Epidermal melanocyte (primary cell): ENCODE results near the gene S100A6.
"Not testable (repeated sequence)": the region's sequence is repeated elsewhere in the genome, so short reads cannot be mapped to it uniquely, and the experiment has no call there.

Experiments
- DNase-seq: peaks from one replicate; pipeline ENCODE4 v3.0.0; 2011; ENCODE audit warnings: low spot score; ENCODE audit not compliant: insufficient read length

S100A6 gene

DNA sequence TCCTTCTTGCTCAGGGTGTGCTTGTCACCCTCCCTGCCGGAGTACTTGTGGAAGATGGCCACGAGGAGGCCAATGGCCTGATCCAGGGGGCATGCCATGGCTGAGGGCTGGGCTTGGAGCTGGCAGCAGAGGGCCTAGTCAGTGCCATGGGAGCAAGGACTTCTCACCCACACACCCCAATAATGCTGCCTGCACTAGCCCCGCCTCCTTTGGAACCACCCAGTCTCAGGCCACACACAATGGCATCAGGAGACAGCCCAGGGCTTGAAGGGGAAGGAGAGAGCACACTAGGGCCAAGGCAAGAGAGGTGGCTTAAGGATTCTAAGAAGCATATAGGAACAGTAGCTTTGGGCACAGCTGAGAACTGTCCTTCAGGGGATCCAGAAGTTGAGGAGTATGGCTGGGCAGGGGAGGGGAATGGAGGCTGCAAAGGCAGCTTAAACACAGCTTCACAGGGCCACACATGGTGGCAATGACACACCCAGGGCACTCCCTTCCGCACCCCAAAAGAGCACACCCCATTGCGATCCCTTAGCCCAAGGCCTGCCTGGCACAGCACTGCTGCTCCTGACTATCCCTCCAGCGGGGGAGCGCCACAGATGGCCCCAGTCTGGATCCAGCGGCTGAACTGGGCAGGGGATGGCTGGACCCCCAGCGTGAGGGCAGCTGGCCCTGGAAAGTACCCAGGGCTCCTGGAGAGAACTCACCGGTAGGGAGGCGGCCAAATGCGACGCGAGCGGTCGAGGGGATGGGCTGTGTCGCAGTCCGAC is at the start of gene S100A6:
Gene S100A6, minus strand, starts transcription at position 750 of the 770 bp plus-strand sequence. Its CDS starts 652 bp downstream, at position 98.
- peak; percentile 35 for DNase-seq

DNA sequence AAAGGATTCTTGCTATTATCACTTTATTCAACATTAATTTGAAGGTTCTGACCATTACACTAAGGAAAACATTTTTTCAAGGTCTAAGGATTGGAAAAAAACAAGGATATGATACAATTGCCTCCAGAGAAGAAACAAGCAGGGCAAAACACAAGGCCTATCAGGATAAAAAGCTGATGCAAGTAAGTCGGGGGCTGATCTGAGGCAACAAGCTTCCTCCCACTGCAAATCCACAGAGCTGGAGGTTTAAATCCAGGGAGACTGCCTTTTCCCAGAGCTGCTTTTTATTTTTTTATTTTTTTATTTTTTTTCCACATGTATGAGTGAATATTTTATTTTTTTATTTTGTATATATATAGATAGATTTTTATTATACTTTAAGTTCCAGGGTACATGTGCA is 49.2 kb upstream of the S100A6 start:
- no peak for DNase-seq

DNA sequence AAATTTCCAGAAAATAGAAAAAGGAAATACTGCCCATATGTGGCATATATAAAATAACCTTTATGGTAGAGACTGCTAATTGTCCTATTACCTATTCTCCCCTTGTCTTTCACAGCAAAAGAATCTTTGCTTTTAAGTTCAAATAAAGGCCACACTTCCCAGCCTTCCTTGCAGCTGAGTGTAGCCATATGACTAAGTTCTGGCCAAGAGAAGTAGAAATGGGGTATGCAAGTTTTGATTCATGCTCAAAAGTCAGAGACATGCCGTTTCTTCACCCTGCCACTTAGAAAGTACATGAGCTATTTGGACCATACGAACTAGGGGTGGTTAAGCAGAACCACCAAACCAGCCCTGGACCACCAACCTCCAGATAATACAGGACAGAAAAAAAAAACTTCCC is 48.2 kb upstream of the S100A6 start:
- DNase-seq, result no peak

DNA sequence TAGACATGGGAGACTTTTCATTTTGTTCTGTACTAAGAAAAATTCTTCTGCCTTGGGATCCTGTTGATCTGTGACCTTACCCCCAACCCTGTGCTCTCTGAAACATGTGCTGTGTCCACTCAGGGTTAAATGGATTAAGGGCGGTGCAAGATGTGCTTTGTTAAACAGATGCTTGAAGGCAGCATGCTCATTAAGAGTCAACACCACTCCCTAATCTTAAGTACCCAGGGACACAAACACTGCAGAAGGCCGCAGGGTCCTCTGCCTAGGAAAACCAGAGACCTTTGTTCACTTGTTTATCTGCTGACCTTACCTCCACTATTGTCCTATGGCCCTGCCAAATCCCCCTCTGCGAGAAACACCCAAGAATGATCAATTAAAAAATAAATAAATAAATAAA is 47.7 kb upstream of the S100A6 start:
- DNase-seq, result not testable (repeated sequence)

DNA sequence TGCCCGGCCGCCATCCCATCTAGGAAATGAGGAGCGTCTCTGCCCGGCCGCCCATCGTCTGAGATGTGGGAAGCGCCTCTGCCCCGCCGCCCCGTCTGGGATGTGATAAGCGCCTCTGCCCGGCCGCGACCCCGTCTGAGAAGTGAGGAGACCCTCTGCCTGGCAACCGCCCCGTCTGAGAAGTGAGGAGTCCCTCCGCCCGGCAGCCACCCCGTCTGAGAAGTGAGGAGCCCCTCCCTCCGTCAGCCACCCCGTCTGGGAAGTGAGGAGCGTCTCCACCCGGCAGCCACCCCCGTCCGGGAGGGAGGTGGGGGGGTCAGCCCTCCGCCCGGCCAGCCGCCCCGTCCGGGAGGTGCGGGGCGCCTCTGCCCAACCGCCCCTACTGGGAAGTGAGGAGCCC is 47.0 kb upstream of the S100A6 start:
- not testable (repeated sequence) for DNase-seq

DNA sequence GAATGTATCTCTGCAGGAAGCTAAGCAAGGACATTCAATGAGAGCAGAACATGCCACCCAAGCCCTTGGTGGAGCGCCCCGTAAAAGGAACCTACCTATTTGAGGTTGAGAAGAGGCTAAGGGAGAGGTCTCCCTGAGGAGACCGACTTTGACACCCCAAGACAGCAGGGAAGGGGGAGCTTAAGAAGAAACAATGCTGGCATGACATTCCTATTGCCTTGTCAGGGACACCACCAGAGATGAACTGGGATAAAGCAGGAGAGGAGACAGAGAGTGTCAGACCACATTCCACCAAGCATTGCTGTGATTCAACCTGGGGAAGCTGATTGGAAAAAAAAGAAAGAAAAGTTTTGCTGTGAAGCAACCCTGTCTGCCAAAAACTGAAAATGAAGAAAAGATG is 43.1 kb upstream of the S100A6 start:
- no peak for DNase-seq

DNA sequence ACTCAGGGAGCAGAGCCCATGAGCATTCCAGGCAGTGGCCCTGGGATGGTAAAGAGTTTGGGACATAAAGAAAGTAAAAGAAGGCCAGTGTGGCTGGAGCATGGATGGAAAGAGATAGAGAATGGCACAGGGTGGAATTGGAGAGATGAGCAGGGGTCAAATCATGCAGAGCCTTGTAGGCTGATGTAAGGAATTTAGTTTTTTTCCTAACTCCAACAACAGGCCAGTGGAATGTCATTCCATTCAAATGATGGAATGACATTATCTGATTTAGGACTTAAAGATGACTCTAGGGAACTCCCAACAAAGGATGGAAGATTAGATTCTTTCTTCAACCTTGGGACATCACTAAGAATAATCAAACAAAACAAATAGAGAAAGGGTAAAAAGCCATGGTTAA is 42.7 kb upstream of the S100A6 start:
- no peak for DNase-seq

DNA sequence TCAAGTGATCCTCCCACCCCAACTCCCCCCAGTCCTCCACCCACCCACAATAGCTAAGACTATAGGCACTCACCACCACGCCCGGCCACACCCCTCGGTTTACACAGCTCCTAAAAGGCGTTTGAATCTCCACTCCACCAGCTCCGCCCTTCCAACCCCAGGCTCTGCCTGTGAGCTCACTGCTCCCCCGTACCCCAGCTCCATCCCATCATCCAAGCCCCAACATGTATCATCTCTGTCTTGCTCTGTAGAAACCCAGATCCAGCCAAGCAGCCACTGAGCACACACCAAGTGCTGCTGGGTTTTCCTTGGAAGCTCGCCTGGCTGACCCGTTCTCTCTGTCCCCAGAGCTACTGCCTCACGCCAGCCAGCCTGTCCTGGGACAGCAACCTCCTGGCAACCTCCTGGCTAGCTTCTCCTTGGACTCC is 41.8 kb upstream of the S100A6 start:
- DNase-seq, result no peak

DNA sequence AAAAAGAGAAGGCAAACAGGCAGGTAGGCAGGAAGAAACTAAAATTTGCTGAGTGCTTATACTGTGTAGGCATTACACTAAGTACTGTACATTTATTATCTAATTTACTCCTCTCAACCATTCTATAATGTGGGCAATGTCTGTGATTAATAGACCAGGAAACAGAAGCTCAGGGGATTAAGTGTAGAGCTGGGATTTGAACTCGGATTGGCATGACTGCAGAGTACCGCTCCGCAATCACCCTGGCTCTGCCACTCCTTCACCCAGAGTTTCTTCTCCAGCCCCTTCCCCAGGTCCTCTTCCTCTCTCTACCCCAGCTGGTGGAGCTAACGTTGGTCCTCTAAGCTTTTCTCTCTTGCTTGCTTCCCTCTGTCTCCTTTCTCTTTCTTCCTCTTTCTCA is 41.3 kb upstream of the S100A6 start:
- no peak for DNase-seq

DNA sequence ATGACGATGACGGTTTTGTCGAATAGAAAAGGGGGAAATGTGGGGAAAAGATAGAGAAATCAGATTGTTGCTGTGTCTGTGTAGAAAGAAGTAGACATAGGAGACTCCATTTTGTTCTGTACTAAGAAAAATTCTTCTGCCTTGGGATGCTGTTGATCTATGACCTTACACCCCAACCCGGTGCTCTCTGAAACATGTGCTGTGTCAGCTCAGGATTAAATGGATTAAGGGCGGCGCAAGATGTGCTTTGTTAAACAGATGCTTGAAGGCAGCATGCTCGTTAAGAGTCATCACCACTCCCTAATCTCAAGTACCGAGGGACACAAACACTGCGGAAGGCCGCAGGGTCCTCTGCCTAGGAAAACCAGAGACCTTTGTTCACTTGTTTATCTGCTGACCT is 39.7 kb upstream of the S100A6 start:
- DNase-seq, result not testable (repeated sequence)

DNA sequence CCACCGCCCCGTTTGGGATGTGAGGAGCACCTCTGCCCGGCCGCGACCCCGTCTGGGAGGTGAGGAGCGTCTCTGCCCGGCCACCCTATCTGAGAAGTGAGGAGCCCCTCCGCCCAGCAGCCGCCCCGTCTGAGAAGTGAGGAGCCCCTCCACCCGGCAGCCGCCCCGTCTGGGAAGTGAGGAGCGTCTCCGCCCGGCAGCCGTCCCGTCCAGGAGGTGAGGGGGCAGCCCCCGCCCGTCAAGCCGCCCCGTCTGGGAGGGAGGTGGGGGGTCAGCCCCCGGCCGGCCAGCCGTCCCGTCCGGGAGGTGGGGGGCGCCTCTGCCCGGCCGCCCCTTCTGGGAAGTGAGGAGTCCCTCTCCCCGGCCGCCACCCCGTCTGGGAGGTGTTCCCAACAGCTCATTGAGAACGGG is 39.3 kb upstream of the S100A6 start:
- not testable (repeated sequence) for DNase-seq

DNA sequence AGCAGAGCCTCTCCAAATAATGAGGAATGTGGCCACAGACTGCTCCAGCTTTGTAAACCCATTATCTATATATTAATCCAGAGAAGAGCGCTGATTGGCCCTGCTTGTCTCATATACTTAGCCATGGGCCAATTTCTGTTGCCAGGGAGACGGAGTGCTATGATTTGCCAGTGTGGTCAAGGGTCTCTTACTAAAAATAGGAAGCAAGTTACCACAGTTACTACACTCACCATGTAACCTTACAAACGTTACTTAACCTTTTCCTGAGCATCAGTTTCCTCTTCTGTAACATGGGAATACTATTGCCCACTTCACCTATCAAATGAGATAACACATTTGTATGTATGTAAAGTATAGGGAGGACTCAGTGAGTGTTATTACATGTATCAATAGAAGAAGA is 37.6 kb upstream of the S100A6 start:
- no peak for DNase-seq

DNA sequence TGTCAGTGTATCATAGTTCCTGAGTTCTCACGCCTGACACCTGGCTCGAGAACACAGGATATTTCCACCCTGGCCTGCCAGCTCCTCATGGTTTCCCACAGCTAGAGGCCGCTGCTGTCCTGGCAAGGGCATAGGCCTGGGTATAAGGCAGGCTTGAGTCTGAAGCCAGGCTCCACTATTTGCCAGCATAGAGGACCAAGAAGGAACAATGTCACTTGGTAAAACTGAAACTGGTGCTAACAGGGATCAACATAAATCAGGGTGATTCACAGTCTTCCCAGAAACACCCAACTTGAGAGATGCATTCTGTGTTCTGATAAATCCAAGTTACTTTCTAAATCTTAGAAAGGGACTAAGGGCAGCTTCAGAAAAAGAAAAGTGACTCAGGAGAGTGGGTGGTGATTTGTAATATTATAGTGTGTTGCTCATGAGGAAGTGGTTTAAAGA is 36.8 kb upstream of the S100A6 start:
- peak; percentile 92 for DNase-seq

DNA sequence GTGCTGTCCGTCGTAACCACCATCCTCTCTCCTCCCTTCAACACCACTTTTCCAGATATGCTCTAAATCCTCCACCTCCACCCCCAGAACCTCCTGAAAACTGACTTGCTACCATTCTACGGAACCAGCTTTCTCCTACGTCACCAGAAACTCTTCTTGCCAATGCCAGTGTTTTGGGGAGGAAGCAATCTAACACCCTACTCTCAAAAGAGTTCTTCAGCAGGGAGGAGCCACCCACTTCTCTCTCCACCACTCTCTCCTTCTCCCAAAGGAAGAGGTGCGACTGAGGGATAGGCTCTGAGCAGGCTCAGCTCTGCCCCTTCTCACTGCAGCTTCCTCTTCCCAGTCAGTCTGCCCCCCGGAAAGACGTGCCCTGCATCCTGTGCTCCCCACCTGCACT is 35.9 kb upstream of the S100A6 start:
- DNase-seq, result no peak

DNA sequence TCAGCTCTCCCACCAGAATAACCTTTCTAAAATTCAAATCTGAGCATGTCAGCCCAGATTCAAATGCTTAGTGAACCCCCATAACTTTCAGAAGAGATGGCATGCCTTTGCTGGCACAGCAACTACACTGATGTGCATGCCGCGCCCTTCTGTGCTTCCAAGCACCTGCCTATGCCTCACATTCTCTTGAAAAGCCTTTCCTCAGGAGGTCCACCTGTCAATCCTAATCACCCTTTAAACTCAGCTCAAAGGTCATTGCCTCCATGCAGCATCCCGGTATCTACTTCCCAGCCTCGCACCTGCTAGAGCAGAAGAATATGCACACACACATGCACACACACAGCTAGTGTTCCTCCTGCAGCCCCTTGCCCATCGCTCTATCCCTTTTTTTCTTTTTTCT is 35.1 kb upstream of the S100A6 start:
- no peak for DNase-seq

DNA sequence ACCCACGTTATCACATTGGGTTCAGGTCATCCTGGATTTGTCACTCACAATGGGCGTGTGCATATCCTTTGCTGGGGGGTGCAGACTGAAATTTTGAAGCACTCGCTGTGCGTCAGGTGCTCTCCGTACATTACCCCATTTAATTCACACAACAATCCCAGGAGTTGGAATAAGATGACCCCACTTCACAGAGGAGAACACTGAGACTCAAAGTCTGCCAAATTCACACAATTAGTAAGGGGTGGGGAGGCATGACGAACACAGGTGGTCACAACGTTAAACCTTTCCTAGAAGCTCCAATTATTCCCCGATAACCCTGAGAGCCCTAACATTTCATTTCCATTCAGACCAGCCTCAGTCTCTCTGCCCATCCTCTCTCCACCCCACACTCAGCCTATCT is 33.7 kb upstream of the S100A6 start:
- DNase-seq, result no peak

DNA sequence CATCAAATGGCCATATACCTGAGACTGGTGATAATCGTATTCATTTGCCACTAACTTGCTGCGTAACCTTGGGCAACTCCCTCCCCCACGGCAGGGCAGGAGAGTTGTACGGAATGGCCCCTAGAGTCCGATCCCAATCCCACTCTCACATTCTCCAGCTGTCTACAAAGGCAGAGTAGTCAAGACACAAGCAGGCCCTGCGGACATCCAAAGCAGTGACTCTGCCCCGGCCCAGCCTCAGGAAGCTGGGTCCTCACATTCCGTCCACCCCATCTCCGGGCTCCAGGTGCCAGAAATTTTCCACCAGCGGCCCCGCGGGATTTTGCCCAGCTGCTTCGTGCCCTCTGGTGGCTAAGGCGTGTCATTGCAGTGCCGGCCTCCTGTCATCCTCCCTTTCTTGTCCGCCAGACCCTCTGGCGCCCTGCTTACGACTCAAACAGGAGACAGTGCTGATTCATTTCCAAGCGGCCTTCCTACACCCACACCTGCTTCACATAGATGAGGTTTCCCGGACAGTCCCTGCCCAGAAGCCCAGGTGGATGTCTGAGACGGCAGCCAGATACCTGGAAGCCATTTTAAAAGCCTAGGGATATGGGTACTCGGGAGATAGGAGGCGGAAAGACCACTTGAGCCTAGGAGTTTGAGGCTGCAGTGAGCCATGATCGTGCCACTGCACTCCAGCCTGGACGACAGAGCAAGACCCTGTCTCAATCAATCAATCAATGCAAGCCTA is 32.7 kb upstream of the S100A6 start:
- peak; percentile 71 for DNase-seq

DNA sequence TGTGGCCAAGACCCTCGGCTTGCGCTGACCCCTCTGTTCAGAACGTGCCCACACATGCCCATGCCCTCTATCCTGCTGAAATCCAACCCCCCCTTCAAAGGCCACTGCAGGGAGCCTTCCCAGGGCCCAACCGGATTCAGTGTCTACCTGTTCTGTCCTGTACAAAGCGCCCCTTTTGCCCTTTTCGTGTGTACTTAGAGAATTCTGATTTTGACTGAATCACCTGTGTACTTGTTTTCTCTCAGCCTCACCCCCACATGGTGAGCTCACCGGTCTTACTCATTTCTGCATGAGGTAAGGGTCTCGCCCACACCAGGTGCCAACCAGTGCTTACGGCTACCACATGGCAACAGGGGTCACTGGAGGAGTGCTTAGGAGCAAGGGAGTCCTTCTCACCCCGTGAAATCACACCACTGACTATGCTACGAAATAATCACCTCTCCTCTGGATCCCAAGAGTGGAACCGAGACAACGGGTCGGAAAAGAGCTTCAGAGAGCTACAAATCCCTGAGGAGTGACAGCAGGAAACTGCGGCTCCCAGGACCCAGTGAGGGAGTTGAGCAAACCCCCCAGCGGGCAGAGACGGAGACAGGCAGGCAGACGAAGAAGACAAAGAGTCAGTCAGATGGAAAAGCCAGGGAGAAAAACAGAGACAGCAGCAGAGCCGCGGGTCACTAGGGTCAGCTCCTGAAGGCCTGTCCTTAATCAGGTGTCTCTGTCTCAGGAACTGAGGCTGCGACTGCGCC is 32.0 kb upstream of the S100A6 start:
- no peak for DNase-seq

DNA sequence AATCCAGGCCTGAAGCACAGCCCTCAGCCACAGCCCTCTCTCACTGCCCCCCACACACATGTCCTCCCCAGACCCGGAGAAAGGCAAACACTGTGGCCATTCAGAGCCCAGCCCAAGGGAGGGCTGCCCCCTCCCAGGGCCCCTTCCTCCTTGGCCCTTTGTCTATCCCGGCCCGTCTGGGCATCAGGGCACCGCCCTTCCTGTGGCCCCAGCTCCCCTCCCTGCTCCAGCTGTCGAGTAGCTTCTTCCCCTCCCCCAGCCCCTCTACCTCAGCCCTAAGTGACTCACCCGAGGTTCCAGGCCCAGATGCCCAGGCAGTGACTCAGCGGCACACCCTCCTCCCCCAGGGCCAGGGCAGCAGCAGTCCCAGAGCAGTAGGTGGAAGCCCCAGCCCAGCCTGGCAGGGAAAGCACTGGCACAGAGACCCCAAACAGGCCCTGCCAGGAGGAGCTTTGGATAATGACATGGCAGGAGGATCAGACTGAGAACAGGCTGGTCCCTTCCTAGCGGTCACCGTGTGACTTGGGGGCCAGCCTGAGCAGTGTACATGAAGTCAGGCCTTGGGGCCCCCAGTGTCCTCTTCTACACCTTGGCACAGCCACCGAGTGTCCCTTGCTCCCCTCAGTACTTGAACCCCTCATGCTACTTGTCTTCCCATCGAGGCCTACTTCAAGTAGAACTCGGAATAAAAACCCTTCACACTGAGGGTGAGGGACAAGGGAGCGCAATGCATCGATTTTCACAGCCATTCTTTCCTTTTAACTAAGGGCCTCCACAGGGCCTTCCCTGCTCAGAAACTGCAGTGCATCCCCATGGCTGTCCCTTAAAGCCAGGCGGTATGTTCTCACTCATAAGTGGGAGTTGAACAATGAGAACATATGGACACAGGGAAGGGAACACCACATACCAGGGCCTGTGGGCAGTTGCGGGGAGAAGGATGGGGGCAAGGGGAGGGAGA is 30.9 kb upstream of the S100A6 start:
- DNase-seq, result peak; percentile 81

DNA sequence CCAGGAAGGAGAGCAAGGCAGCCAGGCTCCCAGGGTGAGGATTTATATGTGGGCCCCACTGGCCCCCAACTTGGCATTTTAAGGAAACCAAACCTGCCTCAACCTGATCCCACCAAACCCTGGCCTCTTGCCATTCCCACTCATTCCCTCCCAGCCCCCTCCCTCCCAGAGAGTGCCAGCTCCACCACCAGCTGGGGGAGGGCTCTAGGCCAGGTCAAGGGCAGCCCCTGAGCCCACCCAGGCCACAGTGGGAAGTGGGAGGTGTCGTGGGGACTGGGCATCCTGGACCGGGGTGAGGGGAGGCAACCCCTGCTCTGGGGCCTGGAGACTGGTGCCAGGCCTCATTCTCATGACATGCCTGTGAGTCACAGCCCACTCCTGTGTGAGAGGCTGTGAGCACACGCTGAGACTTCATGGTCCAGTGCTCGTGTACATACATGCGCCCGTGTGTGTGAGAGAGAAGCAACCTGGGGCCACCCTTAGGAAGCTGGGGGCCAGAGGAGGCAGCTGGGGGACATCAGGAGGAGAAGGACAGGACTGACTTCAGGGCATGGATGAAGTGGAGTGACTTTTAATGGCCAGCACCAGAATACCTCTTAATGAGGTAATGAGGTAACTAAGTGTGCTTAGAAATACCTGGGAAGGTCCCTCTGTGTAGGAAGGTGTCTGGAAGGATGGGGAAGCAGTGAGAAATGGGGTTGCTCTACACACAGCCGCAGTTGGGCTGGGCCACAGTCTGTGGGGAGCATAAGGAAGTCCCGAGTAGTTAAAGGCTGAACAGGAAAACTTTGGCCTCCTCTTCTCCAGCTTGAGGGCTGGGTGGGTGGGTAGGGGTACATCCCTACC is 30.0 kb upstream of the S100A6 start, which contains the start of gene S100A2:
Gene S100A2, minus strand, starts transcription at position 316 of the 846 bp plus-strand sequence. CDS start 1,967 bp downstream, outside the sequence.
- no peak for DNase-seq
